GM12875 (cell line): ENCODE measurements around the gene HSD11B2.

Experiments used
- H3K4me3 ChIP-seq: one replicate; pipeline ENCODE4 v1.5.1; 2011; ENCODE audit warnings: low read depth, low read length, control low read depth
- CTCF ChIP-seq: IDR thresholded peaks from 2 replicates; pipeline ENCODE4 v1.5.1; 2011; ENCODE audit warnings: low read depth, mild to moderate bottlenecking, control low read depth, inconsistent platforms, low read length, moderate library complexity, borderline replicate concordance; ENCODE audit not compliant: insufficient read depth

Gene HSD11B2

GRCh38 chr16:67448580-67448979 is 17.7 kb downstream of the HSD11B2 start:
- no peak for TF ChIP-seq CTCF
- H3K4me3 ChIP-seq: no peak overlapping the region

- no peak for TF ChIP-seq CTCF
- no peak overlapping the region for H3K4me3 ChIP-seq
Observed at GRCh38 chr16:67449336-67449735, 18.4 kb downstream of the HSD11B2 start.

GRCh38 chr16:67449739-67450138 is 18.8 kb downstream of the HSD11B2 start:
- no peak for TF ChIP-seq CTCF

GRCh38 chr16:67451061-67451703 is 20.3 kb downstream of the HSD11B2 start:
- TF ChIP-seq CTCF: no peak
- no peak overlapping the region for H3K4me3 ChIP-seq

More at GRCh38 chr16:67449739-67450138, 18.8 kb downstream of the HSD11B2 start:
- no peak overlapping the region for H3K4me3 ChIP-seq

GRCh38 chr16:67451704-67452435 is 20.9 kb downstream of the HSD11B2 start:
- TF ChIP-seq CTCF: no peak
- no peak overlapping the region for H3K4me3 ChIP-seq

- no peak overlapping the region for H3K4me3 ChIP-seq
- no peak for TF ChIP-seq CTCF
Observed at GRCh38 chr16:67454104-67454503, 23.2 kb downstream of the HSD11B2 start.

- no peak overlapping the region for H3K4me3 ChIP-seq
- TF ChIP-seq CTCF: no peak
Observed at GRCh38 chr16:67454852-67455251, 23.9 kb downstream of the HSD11B2 start.
